Anterior cingulate cortex (tissue), 58 donors: ENCODE results near the gene RGS19.
"Not testable (repeated sequence)": the region's sequence is repeated elsewhere in the genome, so short reads cannot be mapped to it uniquely, and the experiment has no call there.

Source experiments
- DNase-seq, 58 donors: peaks; one replicate each; lab custom pipeline; 2025; lab: John Stamatoyannopoulos, UW

RGS19 gene

DNA sequence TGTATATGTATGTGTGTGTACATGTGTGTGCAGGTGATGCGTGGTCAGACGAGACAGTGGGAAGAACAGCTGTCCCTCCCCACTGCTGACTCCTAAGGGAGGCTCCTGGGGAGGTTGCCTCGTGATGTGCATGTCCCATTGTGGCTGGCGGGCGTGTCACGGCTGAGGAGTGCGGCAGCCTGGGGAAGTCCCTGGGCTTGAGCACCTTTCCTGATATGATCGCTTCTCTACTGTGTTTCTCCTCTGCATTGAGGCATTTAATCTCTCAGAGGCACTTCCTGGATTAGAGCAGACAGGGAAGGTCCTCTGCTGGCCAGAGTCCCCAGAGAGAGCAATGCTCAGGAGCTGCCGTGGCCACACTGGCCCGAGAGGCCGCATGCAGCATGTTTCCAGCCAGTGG is 16.6 kb upstream of the RGS19 start:
- no peak for DNase-seq

GRCh38 chr20:64095455-64095854 is 16.1 kb upstream of the RGS19 start:
- DNase-seq = no peak

DNA sequence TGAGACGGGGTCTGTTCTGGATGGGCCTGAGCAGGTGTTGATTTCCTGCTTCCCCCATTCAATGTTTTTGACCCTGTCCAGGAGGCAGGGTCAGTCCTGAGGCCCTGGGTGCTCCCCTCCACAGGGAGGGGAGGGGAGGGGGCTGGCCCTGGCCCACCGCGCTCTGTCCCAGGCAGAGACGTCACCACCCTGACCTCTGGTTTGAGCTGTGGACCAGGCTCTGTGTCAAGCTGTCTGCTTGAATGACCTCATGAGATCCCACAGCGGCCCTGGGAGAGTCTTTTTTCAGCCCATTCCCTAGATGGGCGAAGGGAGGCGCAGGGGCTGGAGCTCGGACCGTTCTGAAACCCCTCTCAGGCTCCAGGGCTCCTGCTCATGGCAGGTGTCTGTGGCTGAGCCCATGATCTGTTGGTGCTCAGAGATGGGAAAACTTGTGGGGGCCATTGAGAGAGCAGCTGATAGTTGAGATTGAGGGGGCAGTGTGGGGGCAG is 13.7 kb upstream of the RGS19 start:
- DNase-seq = no peak

DNA sequence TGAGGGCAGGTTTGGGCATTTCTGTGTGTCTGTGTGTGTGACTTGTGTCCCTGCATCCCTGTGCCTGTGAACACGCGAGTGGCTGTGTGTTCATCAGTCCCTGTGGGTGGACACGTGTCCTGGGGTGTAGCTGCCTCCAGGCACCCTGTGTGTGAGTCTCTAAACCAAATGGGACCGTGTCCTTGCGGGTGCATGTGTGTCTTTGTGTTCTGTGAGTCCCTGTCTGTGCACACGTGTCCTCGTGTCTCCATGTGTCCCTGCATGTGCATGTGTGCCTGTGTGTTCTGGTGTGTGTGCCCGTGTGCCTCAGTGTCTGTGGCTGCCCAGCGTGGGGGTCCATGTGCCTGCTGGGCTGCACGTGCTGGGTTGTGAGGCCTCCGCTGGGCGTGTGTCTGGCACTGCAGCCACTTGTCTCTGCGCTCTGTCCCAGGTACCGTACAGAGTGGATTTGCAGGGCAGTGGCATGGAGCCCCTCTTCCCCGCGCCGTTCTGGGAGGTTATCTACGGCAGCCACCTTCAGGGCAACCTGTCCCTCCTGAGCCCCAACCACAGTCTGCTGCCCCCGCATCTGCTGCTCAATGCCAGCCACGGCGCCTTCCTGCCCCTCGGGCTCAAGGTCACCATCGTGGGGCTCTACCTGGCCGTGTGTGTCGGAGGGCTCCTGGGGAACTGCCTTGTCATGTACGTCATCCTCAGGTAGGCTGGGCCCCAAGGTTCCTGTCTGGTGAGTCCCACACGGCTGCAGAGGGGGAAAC is 13.1 kb upstream of the RGS19 start:
- peak in 9 of 58 donors; percentile 26 to 67 (median 47) for DNase-seq

GRCh38 chr20:64091770-64092169 is 12.5 kb upstream of the RGS19 start:
- DNase-seq = peak in 22 of 58 donors; percentile 14 to 68 (median 44)

GRCh38 chr20:64091340-64091739 is 12.0 kb upstream of the RGS19 start:
- no peak for DNase-seq

DNA sequence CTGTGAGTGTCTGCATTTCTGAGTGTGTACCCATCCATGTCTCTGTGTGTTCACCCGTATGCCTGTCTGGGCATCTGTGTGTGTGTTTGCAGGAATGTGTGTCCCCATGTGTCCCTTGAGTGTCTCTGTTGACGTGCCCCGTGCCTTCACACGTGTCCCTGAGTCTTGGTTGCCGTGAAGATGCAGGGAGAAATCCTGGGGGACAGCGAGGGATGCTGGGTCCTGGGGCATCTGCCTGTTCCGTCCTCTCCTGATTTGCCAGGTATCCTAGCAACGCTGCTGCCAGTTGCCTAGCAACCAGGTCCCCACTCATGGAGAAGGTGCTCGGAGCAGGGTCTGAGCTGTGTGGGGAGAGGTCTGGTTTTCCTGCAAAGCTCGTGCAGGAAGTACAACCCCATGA is 10.8 kb upstream of the RGS19 start:
- peak in 35 of 58 donors; percentile 19 to 88 (median 41) for DNase-seq

- DNase-seq = not testable (repeated sequence)
Measured at GRCh38 chr20:64088586-64088985, 9.3 kb upstream of the RGS19 start.

DNA sequence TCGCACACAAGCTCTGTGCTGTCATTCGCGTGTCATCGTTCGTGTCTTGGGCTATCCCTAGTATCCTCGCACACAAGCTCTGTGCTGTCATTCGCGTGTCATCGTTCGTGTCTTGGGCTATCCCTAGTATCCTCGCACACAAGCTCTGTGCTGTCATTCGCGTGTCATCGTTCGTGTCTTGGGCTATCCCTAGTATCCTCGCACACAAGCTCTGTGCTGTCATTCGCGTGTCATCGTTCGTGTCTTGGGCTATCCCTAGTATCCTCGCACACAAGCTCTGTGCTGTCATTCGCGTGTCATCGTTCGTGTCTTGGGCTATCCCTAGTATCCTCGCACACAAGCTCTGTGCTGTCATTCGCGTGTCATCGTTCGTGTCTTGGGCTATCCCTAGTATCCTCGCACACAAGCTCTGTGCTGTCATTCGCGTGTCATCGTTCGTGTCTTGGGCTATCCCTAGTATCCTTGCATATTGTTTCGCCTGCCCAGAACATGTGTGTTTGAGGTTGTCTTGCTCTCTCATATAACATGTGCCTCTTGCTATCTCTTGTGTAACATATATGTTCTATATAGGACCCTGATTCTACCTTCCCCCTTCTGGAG is 8.0 kb upstream of the RGS19 start:
- DNase-seq = not testable (repeated sequence)

GRCh38 chr20:64086801-64087200 is 7.5 kb upstream of the RGS19 start:
- no peak for DNase-seq

GRCh38 chr20:64084685-64085152 is 5.4 kb upstream of the RGS19 start:
- no peak for DNase-seq

- peak in 3 of 58 donors; percentile 50 to 65 (median 62) for DNase-seq
Measured at GRCh38 chr20:64083804-64084684, 4.7 kb upstream of the RGS19 start, which contains the start of gene LKAAEAR1. LKAAEAR1 (minus strand) TSS chr20:64084398; CDS start chr20:64084219, 179 bp downstream.

DNA sequence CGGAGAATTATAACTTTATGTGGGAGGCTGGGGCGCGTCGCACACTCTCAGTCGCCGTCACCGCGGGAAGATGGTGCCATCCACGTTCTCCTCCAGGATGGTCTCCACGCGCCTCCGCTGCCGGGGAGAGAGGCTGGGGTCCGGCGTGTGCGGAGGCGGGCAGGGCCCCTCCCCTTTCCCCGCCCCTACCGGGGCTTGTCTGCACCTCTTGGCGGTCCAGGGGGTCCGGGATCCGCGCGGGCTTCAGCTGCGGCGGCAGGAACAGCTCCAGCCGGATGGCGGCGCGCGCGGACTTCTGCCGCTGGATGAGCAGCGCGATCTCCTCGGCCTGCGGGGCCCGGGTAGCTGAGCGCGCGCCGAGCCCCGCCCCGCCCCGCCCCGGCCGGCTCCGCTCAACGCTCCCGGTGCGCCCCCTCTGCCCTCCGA is 4.1 kb upstream of the RGS19 start:
- DNase-seq = peak in 51 of 58 donors; percentile 22 to 82 (median 52)

GRCh38 chr20:64082820-64083377 is 3.6 kb upstream of the RGS19 start:
- DNase-seq = no peak

DNA sequence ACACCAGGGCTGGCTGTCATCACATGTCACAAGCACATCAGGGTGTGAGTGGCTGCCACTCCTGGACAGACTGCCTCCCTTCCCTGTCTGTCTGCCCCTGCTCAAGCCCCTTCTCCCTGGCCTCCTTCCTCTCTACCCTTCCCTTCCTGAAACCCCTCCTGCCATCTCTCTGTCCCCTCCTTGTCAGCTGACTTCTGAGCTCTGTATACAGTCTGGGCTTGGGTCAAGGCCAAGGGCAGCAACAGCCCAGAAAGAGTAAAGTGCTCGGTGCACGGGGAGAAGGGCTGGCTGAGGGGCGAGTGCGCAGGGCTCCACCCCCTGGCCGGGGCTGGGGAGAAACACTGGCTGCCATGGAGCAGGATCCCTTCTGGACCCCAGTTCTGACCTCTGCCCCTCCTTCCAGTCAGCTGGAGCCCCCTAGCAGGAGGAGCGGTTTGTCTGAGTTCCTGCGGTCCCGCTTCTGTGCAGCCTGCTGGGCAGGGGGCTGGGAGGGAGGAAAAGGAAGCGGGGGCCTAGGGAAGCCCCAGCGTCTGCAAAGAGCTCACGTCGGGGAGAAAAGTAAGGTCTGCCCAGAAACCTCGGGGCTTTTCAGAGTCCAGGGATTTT is 2.9 kb upstream of the RGS19 start:
- DNase-seq = no peak

DNA sequence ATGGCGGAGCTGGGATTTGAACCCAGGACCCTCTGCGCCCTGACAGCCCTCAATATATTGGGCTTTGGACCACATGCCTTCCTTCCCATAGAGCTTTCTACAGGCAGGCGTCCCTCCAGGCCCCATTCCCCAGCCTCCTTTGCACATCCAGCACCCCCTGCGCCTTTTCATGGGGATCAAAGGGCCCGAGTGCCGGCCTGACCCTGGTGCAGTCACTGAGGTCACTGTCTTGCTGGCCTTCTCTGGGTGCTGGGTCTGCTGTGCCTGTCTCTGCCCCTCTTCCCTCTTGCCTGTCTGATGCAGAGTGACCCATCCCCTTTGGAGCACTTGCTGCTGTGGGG is 2.3 kb upstream of the RGS19 start:
- DNase-seq = no peak

- DNase-seq = no peak
Measured at GRCh38 chr20:64080813-64081623, 1.7 kb upstream of the RGS19 start.

DNA sequence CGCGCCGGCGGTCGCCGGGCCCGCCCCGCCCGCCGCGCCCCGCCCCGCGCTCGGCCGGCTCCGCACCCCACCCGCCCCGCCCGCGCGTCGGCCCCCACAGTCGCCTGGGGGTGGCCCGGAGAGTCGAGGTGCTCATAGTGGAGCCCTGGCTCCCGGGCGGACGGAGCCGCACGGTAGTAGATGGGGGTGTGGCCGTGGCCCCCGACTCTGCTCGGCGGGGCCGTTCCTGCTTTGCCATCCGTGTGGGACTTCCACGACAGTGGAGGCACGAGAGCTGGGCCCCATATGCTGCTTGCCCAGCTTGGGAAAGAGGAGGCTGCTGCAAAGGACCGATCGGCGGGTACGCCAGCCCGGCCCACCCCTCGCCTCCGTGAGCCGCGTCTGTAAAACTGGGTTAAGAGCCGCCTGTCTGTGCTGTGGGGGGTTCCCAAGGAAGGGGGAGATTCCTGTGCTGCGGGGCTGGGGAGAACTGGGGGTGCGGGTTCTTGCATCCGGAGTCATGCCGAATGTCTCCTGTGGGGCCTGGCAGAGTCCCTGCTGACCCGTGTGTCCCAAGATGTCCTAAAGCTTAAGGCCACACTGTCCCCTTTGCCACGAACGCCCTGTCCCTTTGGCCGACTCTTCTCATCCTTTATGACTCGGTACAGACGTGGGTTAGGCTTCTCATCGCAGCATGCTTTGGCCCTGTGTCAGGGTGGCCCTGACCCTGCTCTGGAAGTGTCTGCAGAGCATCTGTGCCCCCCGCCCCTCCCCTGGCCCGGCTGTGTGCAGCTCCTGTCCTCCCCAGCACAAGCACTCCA is 895 bp upstream of the RGS19 start, which contains the start of gene OPRL1:
TSS of gene OPRL1 (plus strand) at position 70 of the 800 bp plus-strand sequence. CDS start 12,639 bp downstream, outside the sequence.
- peak in 1 of 58 donors; percentile 68 for DNase-seq
